Left colon (tissue), 2 donors: ENCODE results near the gene POLD4. TPM values are rescaled to one million over a fixed set of nuclear protein-coding genes. Genes with fewer than 3 reads are reported as not detected.

Experiments used
- ATAC-seq: fragments of 200-7000 bp; cut with Tn5 transposase; one replicate; pipeline ENCODE4 v1.9.1; 2020; ENCODE audit warnings: mild to moderate bottlenecking, moderate library complexity
- DNase-seq, 2 donors: peaks; one replicate each; pipeline ENCODE4 v3.0.0-alpha.2; 2020
- intact Hi-C, 2 donors: fragments of 100-400 bp; cut with DNase I in 1 of 2; cut with micrococcal nuclease in 1 of 2; formaldehyde crosslinking; loops; one replicate each; pipeline versions ENCODE4 v1.11.2 to v1.14.0; 2022; cut with DNase I, micrococcal nuclease
- total RNA-seq, 2 donors: library from RNA; stranded (reverse); fragmentation: NEBNext Ultra II Directional; extraction: Animal tissue kit (Norgen Biotek cat#: 25700); gene quantifications; one replicate each; pipeline ENCODE4 v1.2.1, GENCODE V29; 2021
- donor health status: DM: no; HTN: no; CAD: no.
- donor health status: DM: yes; HTN: yes; CAD: no.

POLD4 gene
- total RNA-seq, 2 donors from 2014 or later = 237 to 262 TPM

DNA sequence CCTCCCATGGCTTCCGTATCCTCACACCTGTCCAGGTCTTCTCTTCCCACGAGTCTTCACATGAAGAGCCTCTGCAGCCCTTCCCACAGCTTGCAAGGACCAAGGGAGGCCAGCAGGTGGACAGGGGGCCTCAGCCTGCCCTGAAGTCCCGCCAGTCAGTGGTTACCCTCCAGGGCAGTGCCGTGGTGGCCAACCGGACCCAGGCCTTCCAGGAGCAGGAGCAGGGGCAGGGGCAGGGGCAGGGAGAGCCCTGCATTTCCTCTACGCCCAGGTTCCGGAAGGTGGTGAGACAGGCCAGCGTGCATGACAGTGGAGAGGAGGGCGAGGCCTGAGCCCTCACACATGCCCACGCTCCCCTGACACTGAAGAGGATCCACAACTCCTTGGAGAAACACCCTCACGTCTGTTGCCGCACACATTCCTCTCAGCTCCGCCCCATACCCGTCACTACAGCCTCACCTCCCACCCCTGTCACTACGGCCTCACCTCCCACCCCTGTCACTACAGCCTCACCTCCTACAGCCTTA is 41.7 kb downstream of the POLD4 start:
- DNase-seq = peak in 1 of 2 donors; percentile 14
- intact Hi-C loops = no loop called here
- ATAC-seq = peak; percentile 8

GRCh38 chr11:67311051-67311555 is 42.2 kb downstream of the POLD4 start:
- ATAC-seq = no peak
- DNase-seq = peak in 1 of 2 donors; percentile 10
- intact Hi-C loops = no loop called here

DNA sequence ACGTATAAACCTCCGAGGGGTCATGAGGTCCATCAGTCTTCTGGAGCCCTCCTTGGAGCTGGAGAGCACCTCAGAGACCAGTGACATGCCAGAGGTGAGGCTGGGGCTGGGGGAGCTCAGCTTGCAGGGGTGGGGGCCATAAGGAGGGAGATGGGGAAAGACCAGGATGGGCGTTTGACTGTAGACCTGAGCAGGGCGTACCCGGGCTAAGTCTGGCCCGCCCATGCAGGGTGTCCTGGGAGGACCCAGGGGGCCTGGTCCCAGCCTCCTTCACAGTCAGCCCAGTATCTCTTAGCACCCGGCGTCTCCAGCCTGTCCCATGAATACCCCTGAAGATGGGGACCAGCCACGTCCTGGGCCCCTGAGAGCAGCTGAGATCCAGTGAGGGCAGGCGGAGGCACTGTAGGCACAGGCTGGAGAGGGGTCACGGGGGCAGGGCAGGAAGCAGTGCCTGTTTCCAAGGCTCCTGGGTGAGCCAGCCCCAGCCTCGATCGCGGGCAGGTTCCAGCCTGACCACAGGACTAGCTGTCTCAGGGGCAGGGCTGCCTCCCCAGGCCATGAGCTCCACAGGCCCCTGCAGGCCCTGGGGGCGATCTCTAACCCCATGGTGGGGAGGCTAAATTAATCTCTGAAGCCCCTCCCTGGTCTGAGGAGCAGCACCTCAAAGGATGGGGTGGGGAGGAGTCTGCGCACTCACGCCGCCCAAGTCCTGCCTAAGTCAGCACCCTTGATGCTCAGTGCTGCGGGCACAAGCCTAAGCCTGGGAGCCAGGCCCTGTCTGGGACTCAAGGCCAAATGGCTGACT is 42.9 kb downstream of the POLD4 start:
- DNase-seq = peak in 1 of 2 donors; percentile 8
- intact Hi-C loops = no loop called here
- ATAC-seq = no peak

DNA sequence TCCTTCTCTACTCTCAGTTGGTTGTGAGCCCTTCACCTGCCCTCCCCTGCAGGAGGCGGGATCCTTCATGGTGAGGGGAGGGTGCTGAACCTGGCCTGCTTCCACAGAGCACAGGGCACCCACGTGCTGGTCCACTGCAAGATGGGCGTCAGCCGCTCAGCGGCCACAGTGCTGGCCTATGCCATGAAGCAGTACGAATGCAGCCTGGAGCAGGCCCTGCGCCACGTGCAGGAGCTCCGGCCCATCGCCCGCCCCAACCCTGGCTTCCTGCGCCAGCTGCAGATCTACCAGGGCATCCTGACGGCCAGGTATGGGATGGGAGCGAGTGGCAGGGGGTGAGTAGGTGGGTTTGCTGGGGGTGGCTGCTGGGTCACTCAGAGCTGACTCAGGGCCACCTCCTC is 43.7 kb downstream of the POLD4 start:
- DNase-seq = no peak
- no peak for ATAC-seq
- intact Hi-C loops = no loop called here

DNA sequence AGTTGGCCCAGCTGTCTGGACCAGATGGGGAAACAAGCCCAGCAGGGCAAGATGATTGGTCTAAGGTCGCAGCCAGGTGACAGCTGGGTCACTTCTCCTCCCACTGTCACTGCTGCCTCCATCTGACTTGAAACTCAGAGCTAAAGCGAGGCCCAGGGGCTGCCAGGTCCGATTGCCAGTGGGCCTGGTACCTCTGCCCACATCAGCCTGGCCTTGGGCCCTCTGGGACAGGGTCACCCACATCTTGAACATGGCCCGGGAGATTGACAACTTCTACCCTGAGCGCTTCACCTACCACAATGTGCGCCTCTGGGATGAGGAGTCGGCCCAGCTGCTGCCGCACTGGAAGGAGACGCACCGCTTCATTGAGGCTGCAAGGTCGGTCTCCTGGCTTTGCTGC is 44.2 kb downstream of the POLD4 start:
- ATAC-seq = no peak
- intact Hi-C loops = no loop called here

DNA sequence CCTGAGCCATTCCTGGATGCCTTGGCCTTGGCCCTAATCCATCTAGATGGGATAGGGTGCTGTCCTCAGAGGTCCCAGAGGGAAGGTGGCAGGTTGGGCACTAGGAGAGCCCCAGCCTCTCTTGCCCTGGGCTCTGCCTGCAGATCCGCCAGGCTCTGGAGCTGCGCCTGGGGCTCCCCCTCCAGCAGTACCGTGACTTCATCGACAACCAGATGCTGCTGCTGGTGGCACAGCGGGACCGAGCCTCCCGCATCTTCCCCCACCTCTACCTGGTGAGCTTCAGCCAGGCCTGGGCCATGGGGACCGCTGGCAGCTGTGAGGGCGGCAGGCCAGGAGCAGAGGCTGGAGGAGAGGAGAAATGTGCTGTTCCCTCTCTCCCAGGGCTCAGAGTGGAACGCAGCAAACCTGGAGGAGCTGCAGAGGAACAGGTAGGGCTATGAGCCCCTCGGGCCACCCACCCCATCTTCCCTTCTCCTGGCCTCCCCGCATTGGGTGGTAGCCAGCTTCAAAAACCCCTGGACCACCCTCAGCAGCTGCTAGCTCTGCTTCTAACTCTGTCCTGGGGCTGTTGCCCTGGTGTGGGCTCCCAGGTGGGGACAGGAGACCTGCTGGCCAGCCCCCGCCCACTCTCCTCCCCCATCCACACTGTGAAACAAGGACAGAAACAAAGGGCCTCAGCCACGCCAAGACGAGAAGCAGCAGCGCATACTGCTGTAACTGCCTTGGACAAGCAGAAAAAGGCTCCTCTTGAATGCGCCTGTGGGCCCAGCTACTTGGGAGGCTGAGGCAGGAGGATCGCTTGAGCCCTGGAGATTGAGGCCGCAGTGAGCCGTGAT is 45.1 kb downstream of the POLD4 start:
- no peak for DNase-seq
- no peak for ATAC-seq
- intact Hi-C loops = no loop called here

More for the DNA sequence above, 44.2 kb downstream of the POLD4 start:
- DNase-seq = no peak

DNA sequence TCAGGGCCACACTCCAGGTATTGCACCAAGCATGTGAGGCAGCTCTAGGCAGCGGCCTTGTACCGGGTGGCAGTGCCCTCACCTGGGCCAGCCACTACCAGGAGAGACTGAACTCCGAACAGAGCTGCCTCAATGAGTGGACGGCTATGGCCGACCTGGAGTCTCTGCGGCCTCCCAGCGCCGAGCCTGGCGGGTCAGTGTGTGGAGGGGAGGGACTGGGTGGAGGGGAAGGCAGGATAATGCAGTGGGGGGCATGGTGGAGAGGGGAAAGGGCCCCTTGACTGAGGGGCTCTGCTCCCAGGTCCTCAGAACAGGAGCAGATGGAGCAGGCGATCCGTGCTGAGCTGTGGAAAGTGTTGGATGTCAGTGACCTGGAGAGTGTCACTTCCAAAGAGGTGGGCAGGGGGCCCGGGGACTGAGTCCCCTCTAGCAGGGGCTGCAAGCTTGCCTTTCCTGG is 45.8 kb downstream of the POLD4 start:
- no peak for ATAC-seq
- DNase-seq = no peak

GRCh38 chr11:67306769-67307544 is 46.4 kb downstream of the POLD4 start:
- DNase-seq = no peak
- no peak for ATAC-seq
- intact Hi-C loops = no loop called here

More for the DNA sequence above, 45.8 kb downstream of the POLD4 start:
- intact Hi-C loops = no loop called here

GRCh38 chr11:67304511-67305113 is 48.7 kb downstream of the POLD4 start:
- intact Hi-C loops = no loop called here
- DNase-seq = peak in 1 of 2 donors; percentile 9
- ATAC-seq = no peak

DNA sequence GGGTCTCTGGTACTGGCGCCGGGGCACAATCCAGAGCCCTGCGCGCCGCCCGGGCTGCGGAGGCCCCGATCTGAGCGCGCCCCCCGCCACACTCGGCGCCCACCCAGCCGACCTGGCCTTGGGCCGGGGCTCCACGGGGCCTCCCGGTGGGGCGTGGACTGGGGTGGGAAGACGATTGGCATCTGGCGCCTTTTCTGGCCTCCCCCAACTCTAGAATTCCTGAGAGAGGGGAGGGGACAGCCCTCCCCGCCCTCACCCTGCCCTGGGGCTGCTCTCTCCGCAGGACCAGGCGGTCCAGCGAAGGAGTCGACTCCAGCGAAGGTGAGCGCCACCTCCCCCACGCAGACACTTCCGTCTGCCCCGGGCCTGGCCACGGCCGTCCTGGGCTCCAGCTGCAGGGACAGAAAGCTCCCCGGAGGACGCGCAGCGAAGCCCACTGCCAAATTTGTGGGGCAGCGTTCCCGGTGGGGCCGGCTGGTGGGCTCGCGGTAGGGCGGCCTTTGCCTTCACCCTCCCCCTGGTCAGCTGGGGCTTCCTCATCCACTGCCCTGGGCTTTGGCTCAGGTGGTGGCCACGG is 49.4 kb downstream of the POLD4 start:
- intact Hi-C loops = no loop called here

DNA sequence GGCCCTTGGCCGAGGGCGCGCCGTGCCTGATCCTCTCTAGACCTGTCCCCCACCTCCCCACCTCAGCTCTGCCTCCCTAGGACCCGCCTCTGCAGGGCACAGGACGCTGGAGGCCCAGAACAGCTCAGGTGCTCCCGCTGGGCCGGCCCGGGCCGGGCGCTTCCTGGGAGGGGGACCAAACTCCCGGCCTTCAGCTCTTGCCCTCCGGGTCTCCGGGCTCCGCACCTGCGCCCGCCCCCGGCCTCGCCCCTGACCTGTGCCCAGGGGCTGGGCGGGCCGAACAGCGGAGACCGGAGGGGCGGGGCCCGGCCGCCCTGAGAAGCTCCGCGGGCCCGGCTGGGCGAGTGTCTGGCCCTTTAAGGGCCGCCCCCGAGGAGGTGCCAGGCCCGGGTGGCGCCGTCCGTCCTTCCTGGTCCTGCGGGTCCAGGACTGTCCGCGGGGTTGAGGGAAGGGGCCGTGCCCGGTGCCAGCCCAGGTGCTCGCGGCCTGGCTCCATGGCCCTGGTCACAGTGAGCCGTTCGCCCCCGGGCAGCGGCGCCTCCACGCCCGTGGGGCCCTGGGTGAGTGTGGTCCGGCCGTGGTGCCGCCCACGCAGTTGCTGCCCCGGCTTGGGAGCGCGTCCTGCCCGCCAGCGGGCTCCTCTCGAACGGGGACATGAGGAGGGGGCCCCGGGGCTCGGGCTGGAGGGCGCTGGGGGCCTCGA is 50.1 kb downstream of the POLD4 start, which contains the start of gene SSH3:
Gene SSH3, plus strand, starts transcription at position 399 of the 703 bp plus-strand sequence. Its CDS starts 96 bp downstream, at position 495.
- ATAC-seq (peak; percentile 86), DNase-seq (peak; percentile 89)
- intact Hi-C loops = no loop called here

More for the DNA sequence above, 49.4 kb downstream of the POLD4 start:
- ATAC-seq = peak; percentile 47
- peak in 1 of 2 donors; percentile 59 for DNase-seq

- intact Hi-C loops = no loop called here
- ATAC-seq = peak; percentile 49
- peak; percentile 56 to 62 for DNase-seq
These were observed 50.7 kb downstream of the POLD4 start for GRCh38 chr11:67302571-67303131.

DNA sequence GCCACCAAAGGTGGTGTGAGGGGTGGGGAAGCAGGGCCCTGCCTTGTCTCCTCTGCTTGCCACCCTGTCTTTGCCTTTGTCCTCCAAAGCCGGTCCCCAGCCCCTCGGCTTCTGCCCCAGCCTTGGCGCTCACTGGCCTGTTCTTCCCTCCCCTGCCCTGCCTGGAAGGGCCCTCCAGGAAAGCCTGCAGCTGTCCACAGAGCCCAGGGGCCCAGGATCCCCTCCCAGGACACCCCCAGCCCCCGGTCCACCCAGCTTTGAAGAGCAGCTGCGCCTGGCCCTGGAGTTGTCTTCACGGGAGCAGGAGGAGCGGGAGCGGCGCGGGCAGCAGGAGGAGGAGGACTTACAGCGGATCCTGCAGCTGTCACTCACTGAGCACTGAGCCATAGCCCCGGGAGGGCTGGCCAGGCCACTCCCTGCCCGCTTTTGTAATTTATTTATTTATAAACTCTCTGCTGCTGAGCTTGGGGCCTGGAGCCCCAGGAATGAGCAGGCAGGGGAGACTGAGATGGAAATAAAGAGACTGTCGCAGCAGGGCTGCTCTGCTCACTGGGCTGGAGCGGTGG is 51.3 kb downstream of the POLD4 start:
- intact Hi-C loops = no loop called here
- ATAC-seq (peak; percentile 62), DNase-seq (peak; percentile 74 to 80)

DNA sequence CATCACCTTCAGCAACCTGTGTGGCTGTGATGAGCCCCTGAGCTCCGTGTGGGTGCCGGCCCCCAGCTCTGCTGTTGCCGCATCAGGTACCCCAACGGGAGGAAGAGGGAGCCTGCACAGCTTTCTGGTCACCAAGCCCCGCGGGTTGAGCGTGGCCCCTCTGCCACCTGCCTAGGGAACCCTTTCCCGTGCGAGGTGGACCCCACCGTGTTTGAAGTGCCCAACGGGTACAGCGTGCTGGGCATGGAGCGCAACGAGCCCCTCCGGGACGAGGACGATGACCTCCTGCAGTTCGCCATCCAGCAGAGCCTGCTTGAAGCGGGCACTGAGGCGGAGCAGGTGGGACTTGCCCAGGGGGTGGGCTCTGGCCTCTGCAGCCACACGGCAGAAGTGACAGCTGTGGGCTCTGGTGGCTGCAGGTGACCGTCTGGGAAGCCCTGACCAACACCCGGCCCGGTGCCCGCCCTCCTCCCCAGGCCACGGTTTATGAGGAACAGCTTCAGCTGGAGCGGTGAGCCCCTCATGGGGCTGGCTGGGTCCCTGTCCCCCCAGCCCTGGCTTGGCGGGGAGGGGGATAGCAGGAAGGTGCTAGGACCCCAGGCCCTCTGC is 51.9 kb downstream of the POLD4 start:
- DNase-seq (peak; percentile 13 to 32), ATAC-seq (no peak)
- intact Hi-C loops = no loop called here
